DMS79 (cell line): ENCODE data around the gene GDF3.
"Not testable (repeated sequence)": the region's sequence is repeated elsewhere in the genome, so short reads cannot be mapped to it uniquely, and the experiment has no call there.

ENCODE experiments used
- DNase-seq: peaks from one replicate; lab custom pipeline; 2025; lab: John Stamatoyannopoulos, UW

The GDF3 gene

DNA sequence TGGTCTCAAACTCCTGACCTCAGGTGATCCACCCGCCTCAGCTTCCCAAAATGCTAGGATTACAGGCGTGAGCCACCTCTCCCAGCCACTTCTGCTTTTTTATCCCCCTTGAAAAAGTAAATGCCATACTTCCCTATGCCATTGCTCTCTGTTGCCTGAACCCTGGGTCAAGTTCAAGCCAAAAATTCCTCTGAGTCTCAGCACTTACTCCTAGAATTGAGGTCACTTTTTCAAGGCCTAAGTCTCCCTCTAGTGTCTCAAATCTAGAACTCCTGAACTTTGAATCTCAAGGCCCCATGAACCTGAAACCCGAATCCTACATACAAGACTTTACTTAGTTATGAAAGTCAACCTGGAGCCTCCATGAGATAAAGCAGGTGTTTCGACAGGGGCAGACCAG lies 28.4 kb downstream of the GDF3 start:
- no peak for DNase-seq

DNA sequence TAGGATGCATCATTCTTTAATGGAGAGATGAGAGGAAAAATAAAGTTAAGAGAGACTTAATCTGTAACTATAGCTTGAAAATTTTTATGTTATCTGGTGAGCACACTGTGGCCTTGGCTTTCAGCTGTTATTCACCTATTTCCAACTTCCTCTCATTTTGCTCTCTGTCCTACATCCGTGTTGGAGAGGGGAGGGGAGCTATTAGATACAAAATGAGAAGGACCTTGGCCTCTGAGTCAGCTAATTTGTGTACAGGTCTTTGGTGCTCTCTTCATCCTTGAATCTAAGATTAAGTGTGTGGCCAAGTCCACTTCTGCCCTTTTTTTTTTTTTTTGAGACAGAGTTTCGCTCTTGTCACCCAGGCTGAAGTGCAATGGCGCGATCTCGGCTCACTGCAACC lies 29.0 kb downstream of the GDF3 start:
- no peak for DNase-seq

DNA sequence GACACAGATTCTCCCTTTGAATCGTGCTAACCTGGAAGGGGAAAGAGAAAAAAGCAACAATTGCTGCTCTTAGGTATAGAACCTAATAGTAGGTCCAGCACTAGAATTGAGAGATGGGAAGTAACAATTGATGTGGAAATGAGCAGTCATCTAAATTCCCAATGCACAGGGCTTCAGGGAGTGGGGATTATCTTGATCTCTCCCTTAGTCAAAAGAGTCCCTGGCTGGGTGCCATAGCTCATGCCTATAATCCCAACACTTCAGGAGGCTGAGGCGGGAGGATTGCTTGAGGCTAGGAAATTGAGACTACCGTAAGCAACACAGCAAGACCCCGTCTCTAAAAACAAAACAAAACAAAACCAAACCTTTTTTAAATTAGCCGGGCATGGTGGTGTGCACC lies 33.8 kb downstream of the GDF3 start:
- DNase-seq, result no peak

DNA sequence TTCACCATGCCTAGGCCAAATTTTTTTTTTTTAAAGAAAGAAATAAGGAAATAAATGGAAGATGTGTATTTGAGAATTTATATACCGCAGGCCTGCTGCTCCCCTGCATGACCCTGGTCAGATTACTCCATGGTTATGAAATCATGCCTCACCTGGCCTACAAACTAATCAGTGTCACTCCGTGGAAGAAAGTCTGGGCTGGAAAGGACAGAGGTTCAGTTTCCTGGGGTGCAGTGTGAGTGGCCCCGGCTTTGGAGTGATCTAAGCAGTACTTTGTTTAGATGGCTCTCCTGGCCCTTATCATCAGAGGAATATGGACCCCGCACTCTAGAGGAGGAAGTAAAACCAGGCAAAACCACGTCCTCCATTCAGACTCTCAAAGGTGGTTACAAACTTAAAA lies 39.5 kb downstream of the GDF3 start:
- DNase-seq, result no peak

DNA sequence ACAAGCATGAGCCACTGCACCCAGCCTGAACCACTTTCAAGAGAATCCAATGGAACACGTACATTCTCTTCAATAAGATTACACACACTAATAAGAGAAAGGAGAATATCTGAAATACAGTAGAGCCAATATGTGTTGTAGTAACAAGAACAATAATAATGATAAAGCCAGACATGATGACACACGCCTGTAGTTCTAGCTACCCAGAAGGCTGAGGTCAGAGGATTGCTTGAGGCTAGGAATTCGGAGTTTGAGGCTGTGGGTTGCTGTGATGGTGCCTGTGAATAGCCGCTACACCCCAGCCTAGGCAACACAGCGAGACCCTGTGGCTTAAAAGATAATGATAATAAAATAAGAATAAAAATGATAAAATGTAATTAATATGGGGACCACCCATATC lies 45.5 kb downstream of the GDF3 start:
- no peak for DNase-seq

DNA sequence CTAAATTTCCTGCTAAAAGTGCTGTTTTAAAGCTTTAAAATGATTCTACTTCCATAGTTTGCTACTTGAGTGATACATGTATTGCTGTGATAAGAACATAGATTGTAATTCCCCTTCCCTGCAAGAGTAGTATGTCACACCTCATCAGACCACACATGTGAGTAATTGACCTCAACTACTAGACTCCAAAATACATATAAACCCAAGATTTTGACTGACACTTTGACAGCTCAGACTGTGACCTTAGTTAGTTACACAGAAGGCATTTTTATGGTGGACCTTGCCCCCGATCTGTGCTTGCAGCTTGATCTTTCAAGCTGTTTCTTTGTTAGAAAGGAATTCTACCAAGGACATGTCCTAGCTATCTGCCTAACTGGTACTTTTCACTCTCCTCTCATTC lies 48.5 kb downstream of the GDF3 start:
- no peak for DNase-seq

DNA sequence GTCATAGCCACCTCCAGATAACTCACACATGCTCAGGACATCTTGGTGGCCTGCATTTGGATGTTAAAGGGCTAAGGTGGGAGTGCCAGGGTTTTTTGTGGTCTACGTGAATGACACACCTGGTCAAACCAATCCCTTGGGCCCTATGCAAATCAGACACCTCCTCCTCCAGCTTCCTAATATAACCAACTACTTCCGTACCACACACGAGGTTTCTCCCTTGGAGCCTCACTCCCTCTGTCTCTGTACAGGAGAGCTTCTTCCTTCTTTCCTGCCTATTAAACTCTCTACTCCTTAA lies 49.4 kb downstream of the GDF3 start:
- DNase-seq, result no peak

DNA sequence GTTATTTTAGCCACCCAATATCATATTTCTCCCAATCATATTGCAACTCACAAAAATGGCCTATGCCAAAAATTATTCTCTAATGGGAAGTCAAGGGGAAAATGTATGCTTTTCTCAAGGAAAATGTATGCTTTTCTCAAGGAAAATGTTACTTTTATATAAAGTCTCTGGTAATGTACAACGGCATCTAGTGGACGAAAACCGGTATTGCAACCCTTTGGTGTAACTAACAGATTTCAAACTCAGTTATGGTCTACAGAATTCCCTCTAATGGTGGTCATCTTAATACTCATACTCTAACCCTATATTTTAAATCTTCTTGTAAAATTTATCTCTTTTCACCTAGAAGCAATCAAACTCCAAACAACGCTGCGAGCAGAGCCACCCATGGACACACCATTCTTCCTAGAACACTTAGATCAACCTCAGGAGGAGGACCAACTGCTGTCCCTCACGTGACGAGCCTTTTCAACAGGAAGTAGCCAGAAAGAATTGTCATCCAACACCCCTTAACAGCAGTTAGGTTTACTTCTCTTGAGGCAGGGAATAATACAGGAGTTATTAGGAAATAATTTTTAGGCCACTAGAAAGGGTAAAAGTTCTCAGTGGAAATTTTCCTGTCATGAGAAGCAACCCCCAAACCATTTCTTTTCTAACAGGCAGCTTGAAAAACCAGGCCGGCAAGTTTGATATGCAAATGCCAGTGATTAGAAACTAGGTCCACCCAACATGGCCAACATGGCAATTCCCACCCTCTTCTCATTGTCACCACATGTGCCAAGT lies 50.0 kb downstream of the GDF3 start:
- DNase-seq, result no peak

DNA sequence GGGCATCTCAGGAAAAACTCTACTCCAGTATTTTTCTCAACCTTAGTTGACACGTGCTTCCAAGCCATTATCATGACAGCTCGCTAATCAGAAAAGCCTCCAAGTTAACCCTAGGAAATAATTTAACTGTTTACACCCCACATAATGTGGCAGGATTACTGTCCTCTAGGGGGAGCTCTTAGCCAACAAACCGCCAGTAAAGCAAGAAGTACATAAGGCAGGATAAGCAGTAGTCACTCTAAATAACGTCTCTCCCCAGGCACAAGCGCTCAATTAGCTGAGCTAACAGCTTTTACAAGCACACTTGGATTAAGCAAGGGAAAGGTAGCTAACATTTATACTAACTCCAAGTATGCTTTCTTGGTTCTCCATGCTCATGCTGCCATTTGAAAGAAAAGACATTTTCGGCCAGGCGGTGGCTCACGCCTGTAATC lies 52.7 kb downstream of the GDF3 start:
- no peak for DNase-seq

DNA sequence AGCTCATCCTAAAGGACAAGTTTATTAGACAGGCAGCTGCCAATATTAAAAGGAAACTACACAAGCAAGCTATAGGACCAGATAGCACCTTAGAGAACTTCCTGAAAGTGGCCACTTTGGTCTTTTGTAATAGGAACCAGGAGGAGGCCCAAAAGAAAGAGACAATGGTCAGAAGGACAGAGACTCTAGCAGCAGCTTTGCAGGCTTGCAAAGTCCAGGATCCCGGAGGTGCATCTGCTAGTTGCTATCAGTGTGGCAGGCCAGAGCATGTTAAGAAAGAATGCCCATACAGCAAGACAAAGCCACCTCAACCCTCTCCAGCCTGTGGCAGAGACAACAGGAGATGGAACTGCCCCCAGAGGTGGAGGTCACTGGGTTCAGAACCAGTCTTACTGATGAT lies 53.3 kb downstream of the GDF3 start:
- no peak for DNase-seq

DNA sequence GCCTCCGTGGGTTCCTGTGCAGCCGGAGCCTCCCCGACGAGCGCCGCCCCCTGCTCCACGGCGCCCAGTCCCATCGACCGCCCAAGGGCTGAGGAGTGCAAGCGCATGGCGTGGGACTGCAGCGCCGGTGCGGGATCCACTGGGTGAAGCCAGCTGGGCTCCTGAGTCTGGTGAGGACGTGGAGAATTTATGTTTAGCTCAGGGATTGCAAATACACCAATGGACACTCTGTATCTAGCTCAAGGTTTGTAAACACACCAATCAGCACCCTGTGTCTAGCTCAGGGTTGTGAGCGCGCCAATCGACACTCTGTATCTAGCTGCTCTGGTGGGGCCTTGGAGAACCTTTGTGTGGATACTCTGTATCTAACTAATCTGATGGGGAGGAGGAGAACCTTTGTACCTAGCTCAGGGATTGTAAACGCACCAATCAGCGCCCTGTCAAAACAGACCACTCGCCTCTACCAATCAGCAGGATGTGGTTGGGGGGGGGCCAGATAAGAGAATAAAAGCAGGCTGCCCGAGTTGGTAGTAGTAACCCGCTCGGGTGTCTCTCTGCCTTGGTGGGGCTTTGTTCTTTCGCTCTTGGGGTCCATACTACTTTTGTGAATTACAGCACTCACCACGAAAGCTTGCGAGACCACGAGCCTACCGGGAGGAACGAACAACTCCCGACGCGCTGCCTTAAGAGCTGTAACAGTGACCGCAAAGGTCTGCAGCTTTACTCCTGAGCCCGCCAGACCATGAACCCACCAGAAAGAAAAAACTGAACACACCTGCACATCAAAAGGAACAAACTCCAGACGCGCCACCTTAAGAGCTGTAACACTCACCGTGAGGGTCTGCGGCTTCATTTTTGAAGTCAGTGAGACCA lies 55.2 kb downstream of the GDF3 start:
- DNase-seq, result not testable (repeated sequence)
